AG04450 (cell line): ENCODE results near the gene CCNL2. TPM values are rescaled to one million over a fixed set of nuclear protein-coding genes. Genes with fewer than 3 reads are reported as not detected.

Source experiments
- CTCF ChIA-PET: fragments of 300-600, 350-600 bp; formaldehyde crosslinking; extraction: SDS; loops from one replicate; lab custom pipeline; 2022; ENCODE audit warnings: antibody characterized with exemption, inconsistent platforms; lab: Charles Lee
- POLR2A ChIA-PET: fragments of 350-600 bp; formaldehyde crosslinking; extraction: SDS; loops from one replicate; lab custom pipeline; 2021; ENCODE audit warnings: antibody characterized with exemption, inconsistent platforms; lab: Yijun Ruan, JAX
- DNase-seq: peaks from one replicate; pipeline ENCODE4 v3.0.0-alpha.2; 2011; ENCODE audit warnings: low read depth, low spot score
- H3K27ac ChIP-seq: one replicate; pipeline ENCODE4 v1.5.1; 2012; ENCODE audit warnings: low read depth, low read length, control low read depth
- H3K27me3 ChIP-seq: one replicate; pipeline ENCODE4 v1.6.0; 2012; ENCODE audit warnings: low read length; ENCODE audit not compliant: control insufficient read depth, insufficient read depth
- H3K4me3 ChIP-seq: 2 replicates; pipeline ENCODE4 v1.5.1; 2011; ENCODE audit warnings: mild to moderate bottlenecking, low read depth, low read length, control low read depth
- H3K9me3 ChIP-seq: 2 replicates; pipeline ENCODE4 v1.5.1; 2012; ENCODE audit warnings: low read length; ENCODE audit not compliant: control insufficient read depth, insufficient read depth
- polyA plus RNA-seq: library from polyadenylated mRNA; depleted of rRNA; stranded (reverse); fragments of >200 nt; gene quantifications from 2 replicates; pipeline ENCODE4 v1.2.3, GENCODE V29; 2011
- TF ChIP-seq, protein P1 (sequence below): IDR thresholded peaks from 2 replicates; pipeline ENCODE4 v1.5.1; 2011; ENCODE audit warnings: low read depth, low read length, control low read depth, inconsistent platforms

The CCNL2 gene
- polyA plus RNA-seq, 1 experiment = 181 TPM

DNA sequence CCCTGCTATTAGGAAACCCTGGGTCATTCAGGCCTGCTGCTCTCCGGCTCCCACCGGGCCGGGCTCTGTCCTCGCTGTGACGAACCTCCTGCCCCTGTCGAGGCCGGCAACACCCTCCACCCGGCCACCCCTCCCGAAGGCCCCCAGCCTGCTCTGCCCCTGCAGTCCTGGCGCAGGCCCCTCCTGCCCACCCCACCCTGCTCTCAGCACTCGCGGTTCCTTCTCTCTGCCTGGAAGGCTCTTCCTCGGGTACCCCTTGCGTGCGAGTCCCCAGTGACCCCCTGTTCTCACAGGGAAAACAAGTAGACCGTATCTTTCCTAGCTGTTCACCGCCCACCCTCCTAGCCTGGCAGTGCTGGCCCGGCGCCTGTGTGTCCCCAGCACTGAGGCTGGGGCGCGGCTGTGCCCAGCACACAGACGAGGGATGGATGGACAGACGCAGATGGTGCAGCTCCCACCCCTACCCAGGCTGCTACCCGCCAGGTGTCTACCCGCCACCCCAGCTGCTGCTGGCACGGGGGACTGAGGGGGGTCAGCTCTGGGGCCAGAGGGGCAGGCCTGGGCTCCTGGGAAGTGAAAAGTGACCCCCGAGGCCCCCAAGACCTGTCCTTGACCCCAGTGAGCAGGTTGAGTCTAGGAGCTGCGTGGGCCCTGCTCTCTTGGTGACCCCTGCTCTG, 33.3 kb upstream of the CCNL2 start:
- POLR2A ChIA-PET = no interaction called here

DNA sequence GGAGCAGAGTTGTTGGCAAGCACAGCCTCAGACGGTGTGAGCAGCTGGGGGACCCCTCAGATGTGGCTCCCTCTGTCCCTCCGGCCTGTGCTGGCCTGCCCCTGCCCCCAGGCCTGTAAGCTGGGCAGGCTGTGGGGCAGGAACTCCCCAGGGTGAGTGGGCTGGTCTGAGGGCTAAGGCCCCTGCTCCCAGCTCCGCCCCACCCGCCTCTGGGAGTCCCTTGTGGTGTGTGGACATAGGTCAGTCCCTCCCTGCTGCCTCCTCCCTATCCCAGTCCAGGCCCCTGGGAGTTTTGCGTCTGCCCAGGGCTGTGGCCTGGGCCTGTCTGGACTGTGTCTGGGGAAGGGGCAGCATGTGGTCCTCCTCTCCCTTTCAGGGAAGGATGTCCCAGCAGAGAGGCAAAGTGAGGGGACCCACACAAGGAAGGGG, 32.7 kb upstream of the CCNL2 start:
- POLR2A ChIA-PET = no interaction called here
- Histone ChIP-seq H3K27me3 (no peaks in the 10 kb centered on the region), H3K9me3 (peaks cover 3% of the 10 kb centered on the region; the same call in 1 of the 2 replicates), H3K27ac (no peak overlapping the region), H3K4me3 (no peak overlapping the region)
- CTCF ChIA-PET = no interaction called here
- TF ChIP-seq, protein P1, sequence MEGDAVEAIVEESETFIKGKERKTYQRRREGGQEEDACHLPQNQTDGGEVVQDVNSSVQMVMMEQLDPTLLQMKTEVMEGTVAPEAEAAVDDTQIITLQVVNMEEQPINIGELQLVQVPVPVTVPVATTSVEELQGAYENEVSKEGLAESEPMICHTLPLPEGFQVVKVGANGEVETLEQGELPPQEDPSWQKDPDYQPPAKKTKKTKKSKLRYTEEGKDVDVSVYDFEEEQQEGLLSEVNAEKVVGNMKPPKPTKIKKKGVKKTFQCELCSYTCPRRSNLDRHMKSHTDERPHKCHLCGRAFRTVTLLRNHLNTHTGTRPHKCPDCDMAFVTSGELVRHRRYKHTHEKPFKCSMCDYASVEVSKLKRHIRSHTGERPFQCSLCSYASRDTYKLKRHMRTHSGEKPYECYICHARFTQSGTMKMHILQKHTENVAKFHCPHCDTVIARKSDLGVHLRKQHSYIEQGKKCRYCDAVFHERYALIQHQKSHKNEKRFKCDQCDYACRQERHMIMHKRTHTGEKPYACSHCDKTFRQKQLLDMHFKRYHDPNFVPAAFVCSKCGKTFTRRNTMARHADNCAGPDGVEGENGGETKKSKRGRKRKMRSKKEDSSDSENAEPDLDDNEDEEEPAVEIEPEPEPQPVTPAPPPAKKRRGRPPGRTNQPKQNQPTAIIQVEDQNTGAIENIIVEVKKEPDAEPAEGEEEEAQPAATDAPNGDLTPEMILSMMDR = no peak
- DNase-seq = no peak

More for the DNA sequence above, 33.3 kb upstream of the CCNL2 start:
- DNase-seq = no peak
- H3K4me3 ChIP-seq = no peak overlapping the region
- H3K27ac ChIP-seq = no peak overlapping the region
- CTCF ChIA-PET = no interaction called here
- H3K27me3 ChIP-seq = no peaks in the 10 kb centered on the region
- peaks cover 3% of the 10 kb centered on the region; the same call in 1 of the 2 replicates for H3K9me3 ChIP-seq
- TF ChIP-seq, protein P1 = no peak

DNA sequence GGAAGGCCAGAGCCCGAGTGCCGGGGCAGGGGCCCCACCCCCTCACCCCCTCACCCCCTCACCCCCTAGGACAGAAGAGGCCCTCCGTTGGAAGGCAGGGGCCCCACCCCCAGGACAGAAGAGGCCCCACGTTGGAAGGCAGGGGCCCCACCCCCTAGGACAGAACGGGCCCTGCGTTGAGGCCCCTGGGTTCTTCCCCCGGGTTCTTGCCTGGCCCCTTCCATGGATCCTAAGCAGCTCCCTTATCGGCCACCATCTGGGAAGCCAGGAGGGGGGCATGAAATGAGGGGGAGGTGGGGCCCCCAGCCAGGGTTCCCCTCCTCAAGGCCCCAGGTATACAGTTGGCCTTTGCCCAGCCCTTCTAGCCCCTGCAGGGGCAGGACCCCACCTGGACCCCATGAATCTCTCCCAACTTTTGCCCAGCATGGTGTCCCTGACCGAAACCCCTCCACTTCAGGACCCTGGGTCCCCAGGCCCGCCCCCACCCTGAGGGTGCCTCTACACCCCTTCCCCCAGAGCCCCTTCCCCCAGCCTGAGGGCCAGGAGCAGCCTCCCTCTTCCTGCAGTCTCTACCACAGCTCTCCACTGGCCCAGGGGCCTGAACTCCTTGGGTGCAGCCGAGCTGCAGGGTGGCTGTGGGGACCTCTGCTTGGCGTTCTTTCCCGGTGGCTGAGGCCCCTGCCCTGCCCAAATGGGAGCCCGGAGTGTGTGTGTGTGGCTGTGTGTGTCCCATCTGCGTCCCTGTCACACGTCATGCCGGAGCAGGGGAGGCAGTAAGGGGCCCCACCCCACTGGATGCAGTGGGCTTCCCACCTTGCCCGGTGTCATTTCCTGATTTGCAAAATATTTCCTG, 32.1 kb upstream of the CCNL2 start:
- POLR2A ChIA-PET = interaction anchor here (1.2 to 1.7 kb wide), 3 partner anchors 10 to 56 kb away, joined by 4 to 7 read pairs (median 5); partner anchors contain the start of genes ANKRD65, AURKAIP1 and CCNL2

DNA sequence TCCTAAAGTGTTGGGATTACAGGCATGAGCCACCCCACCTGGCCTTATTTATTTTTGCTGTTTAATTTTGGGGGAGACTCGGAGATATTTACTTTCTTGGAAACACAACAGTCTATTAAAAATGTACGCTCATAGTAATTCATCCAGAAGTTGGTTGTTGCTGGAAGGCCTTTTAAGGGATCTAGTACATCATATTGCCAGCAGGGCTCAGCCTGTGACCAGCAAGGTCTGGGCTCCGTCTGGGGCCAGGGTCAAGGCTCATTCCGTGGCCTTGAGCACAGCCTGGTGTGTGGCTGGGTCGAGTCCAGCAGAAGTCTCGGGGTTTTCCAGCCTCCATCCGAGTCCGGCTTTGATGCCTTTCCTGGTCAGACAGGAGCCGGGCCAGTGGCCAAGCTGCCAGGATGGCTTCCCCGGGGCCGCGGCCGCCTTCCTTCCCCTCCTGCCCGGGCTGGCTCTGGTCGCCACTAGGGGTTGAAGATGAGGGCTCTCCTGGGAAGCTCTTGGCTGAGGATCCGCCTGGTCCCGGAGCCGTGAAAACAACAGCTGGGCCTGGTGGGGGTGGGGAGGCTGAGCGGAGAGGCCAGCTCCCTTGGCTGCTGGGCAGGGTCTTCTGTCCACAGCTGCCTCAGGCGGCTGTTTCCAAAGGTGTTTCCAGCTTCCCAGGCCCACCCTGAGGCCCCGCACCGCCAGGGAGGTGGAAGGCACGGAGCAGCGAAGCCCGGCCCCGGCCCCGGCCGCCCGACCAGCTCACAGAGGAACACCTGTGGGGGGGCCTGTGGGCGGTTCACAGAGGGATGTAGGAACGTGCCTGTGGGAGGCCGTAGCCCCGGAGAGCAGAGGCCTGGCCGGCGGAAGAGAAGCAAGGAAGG, 31.2 kb upstream of the CCNL2 start:
- TF ChIP-seq, protein P1 = peak; percentile 45
- DNase-seq = no peak
- CTCF ChIA-PET = interaction anchor here (0.6 to 2.9 kb wide), 3 partner anchors 11 to 428 kb away, joined by 4 to 13 read pairs (median 4); no protein-coding TSS in a partner anchor
- H3K27me3 ChIP-seq = no peaks in the 10 kb centered on the region
- peaks cover 3% of the 10 kb centered on the region; the same call in 1 of the 2 replicates for H3K9me3 ChIP-seq
- POLR2A ChIA-PET = interaction anchor here (0.7 to 1.7 kb wide), 5 partner anchors 9 to 55 kb away, joined by 3 to 7 read pairs (median 4); partner anchors contain the start of genes ANKRD65, AURKAIP1, CCNL2 and MRPL20
- H3K4me3 ChIP-seq = no peak overlapping the region
- H3K27ac ChIP-seq = peak overlapping the region; percentile 80

More for the DNA sequence above, 32.1 kb upstream of the CCNL2 start:
- H3K9me3 ChIP-seq = peaks cover 3% of the 10 kb centered on the region; the same call in 1 of the 2 replicates
- no peaks in the 10 kb centered on the region for H3K27me3 ChIP-seq
- no peak for DNase-seq
- H3K27ac ChIP-seq = peak overlapping the region; percentile 2
- no peak overlapping the region for H3K4me3 ChIP-seq
- CTCF ChIA-PET = interaction anchor here (1.3 to 2.9 kb wide), 2 partner anchors 10 to 29 kb away, joined by 4 to 13 read pairs; no protein-coding TSS in a partner anchor
- TF ChIP-seq, protein P1 = no peak
